ENCODE data around the gene ISG20L2. TPM values are rescaled to one million over a fixed set of nuclear protein-coding genes. Genes with fewer than 3 reads are reported as not detected.

Gene ISG20L2
- total RNA-seq, 1 experiment from 2014 or later = 18.4 TPM

DNA sequence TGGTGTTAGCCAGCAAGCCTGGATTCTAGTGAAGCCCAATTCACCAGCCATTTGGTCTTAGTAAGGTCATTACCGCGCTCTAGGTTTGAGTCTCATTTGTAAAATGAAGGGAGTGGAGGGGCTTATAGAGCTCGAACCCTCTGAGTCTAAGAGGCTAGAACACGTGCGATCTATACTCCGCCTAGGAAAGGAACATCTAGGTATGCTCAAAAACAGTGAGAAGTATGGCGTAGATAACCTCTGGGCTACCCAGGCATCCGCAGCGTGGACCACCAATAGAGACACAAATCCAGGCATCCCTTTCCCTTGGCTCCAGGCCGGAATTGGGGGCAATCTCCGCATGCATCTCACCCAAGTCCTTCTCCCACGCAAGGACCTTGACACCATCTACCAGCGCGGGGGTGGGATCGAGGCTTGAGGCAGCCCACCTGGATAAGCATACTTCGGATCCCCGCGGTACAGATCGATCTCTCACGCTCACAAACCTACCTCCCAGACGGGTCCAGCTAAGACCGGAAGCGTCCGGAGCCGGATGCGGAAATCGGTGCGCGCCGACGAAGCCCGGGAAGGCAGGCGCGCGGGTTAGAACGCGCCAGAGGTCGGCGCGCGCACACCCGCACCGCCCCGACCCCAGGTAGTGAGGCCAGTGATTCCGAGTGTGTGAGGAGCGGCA lies 504 bp downstream of the ISG20L2 start, which contains the start of gene METTL25B:
Gene METTL25B, plus strand, starts transcription at position 544 of the 673 bp plus-strand sequence. CDS start 636 bp downstream, outside the sequence.
- H3K4me2 ChIP-seq (ENCODE audit: low read depth, low read length, poor library complexity, severe bottlenecking) = peak within 1 kb of the TSS; percentile 96
- DNase-seq = peak; percentile 95
- peak within 1 kb of the TSS; percentile 61 for H3K27ac ChIP-seq (ENCODE audit: low read length)
- H3K9me2 ChIP-seq (replicated peaks; ENCODE audit: insufficient read depth, low read length) = no peaks in the 10 kb centered on the region
- H3K79me2 ChIP-seq (ENCODE audit: low read length) = peaks cover 68% of the 10 kb centered on the region
- peaks cover 42% of the 10 kb centered on the region for H4K20me1 ChIP-seq (ENCODE audit: insufficient read depth, low read depth, low read length)
- no peaks in the 10 kb centered on the region for H3K9me3 ChIP-seq (ENCODE audit: low read length)
- H3K27me3 ChIP-seq (ENCODE audit: low read length) = no peaks in the 10 kb centered on the region
- H3K4me3 ChIP-seq (ENCODE audit: low read length) = peak within 1 kb of the TSS; percentile 92
- H2AFZ ChIP-seq (ENCODE audit: low read length) = peak within 1 kb of the TSS; percentile 47; the same call in 1 of the 2 replicates
- peak within 1 kb of the TSS; percentile 98 for H3K9ac ChIP-seq (ENCODE audit: low read length)
- H3K4me1 ChIP-seq (ENCODE audit: low read length) = peaks cover 36% of the 10 kb centered on the region
- H3K36me3 ChIP-seq (ENCODE audit: insufficient read depth, low read length) = peaks cover 25% of the 10 kb centered on the region

GRCh38 chr1:156727492-156727891 lies 1.1 kb downstream of the ISG20L2 start:
- Histone ChIP-seq H3K79me2 (ENCODE audit: low read length) (peaks cover 72% of the 10 kb centered on the region), H3K27ac (ENCODE audit: low read length) (peak overlapping the region; percentile 61), H3K4me2 (ENCODE audit: low read depth, low read length, poor library complexity, severe bottlenecking) (peak overlapping the region; percentile 96), H3K27me3 (ENCODE audit: low read length) (no peaks in the 10 kb centered on the region), H3K9me3 (ENCODE audit: low read length) (no peaks in the 10 kb centered on the region), H4K20me1 (ENCODE audit: insufficient read depth, low read depth, low read length) (peaks cover 46% of the 10 kb centered on the region), H2AFZ (ENCODE audit: low read length) (no peak overlapping the region), H3K9ac (ENCODE audit: low read length) (peak overlapping the region; percentile 86), H3K4me3 (ENCODE audit: low read length) (peak overlapping the region; percentile 85), H3K36me3 (ENCODE audit: insufficient read depth, low read length) (peaks cover 29% of the 10 kb centered on the region), H3K9me2 (replicated peaks; ENCODE audit: insufficient read depth, low read length) (no peaks in the 10 kb centered on the region), H3K4me1 (ENCODE audit: low read length) (peaks cover 36% of the 10 kb centered on the region)
- DNase-seq = no peak

GRCh38 chr1:156726549-156727226 lies 1.9 kb downstream of the ISG20L2 start:
- H3K4me3 ChIP-seq (ENCODE audit: low read length) = peak overlapping the region; percentile 85
- DNase-seq = peak; percentile 83

GRCh38 chr1:156725683-156726280 lies 2.8 kb downstream of the ISG20L2 start:
- Histone ChIP-seq H3K36me3 (ENCODE audit: insufficient read depth, low read length) (peaks cover 41% of the 10 kb centered on the region), H3K9ac (ENCODE audit: low read length) (peak overlapping the region; percentile 86), H3K9me3 (ENCODE audit: low read length) (no peaks in the 10 kb centered on the region), H3K4me2 (ENCODE audit: low read depth, low read length, poor library complexity, severe bottlenecking) (peak overlapping the region; percentile 96), H3K79me2 (ENCODE audit: low read length) (peaks cover 76% of the 10 kb centered on the region), H3K4me3 (ENCODE audit: low read length) (peak overlapping the region; percentile 85), H2AFZ (ENCODE audit: low read length) (no peak overlapping the region), H4K20me1 (ENCODE audit: insufficient read depth, low read depth, low read length) (peaks cover 55% of the 10 kb centered on the region), H3K27ac (ENCODE audit: low read length) (peak overlapping the region; percentile 18; the same call in 1 of the 2 replicates), H3K27me3 (ENCODE audit: low read length) (no peaks in the 10 kb centered on the region), H3K9me2 (replicated peaks; ENCODE audit: insufficient read depth, low read length) (no peaks in the 10 kb centered on the region), H3K4me1 (ENCODE audit: low read length) (peaks cover 36% of the 10 kb centered on the region)
- DNase-seq = peak; percentile 93

More at GRCh38 chr1:156726549-156727226, 1.9 kb downstream of the ISG20L2 start:
- Histone ChIP-seq H3K9me2 (replicated peaks; ENCODE audit: insufficient read depth, low read length) (no peaks in the 10 kb centered on the region), H3K4me1 (ENCODE audit: low read length) (peaks cover 36% of the 10 kb centered on the region), H3K9ac (ENCODE audit: low read length) (peak overlapping the region; percentile 86), H2AFZ (ENCODE audit: low read length) (no peak overlapping the region), H4K20me1 (ENCODE audit: insufficient read depth, low read depth, low read length) (peaks cover 46% of the 10 kb centered on the region), H3K27me3 (ENCODE audit: low read length) (no peaks in the 10 kb centered on the region), H3K36me3 (ENCODE audit: insufficient read depth, low read length) (peaks cover 33% of the 10 kb centered on the region), H3K79me2 (ENCODE audit: low read length) (peaks cover 72% of the 10 kb centered on the region), H3K27ac (ENCODE audit: low read length) (peak overlapping the region; percentile 61; the same call in 1 of the 2 replicates), H3K9me3 (ENCODE audit: low read length) (no peaks in the 10 kb centered on the region), H3K4me2 (ENCODE audit: low read depth, low read length, poor library complexity, severe bottlenecking) (peak overlapping the region; percentile 96)

GRCh38 chr1:156721535-156721934 lies 7.0 kb downstream of the ISG20L2 start:
- H3K27me3 ChIP-seq (ENCODE audit: low read length) = no peaks in the 10 kb centered on the region
- peaks cover 45% of the 10 kb centered on the region for H4K20me1 ChIP-seq (ENCODE audit: insufficient read depth, low read depth, low read length)
- H3K27ac ChIP-seq (ENCODE audit: low read length) = no peak overlapping the region
- H2AFZ ChIP-seq (ENCODE audit: low read length) = no peak overlapping the region
- H3K9me2 ChIP-seq (replicated peaks; ENCODE audit: insufficient read depth, low read length) = no peaks in the 10 kb centered on the region
- H3K36me3 ChIP-seq (ENCODE audit: insufficient read depth, low read length) = peaks cover 41% of the 10 kb centered on the region
- no peak overlapping the region for H3K4me2 ChIP-seq (ENCODE audit: low read depth, low read length, poor library complexity, severe bottlenecking)
- DNase-seq = no peak
- no peaks in the 10 kb centered on the region for H3K9me3 ChIP-seq (ENCODE audit: low read length)
- peaks cover 43% of the 10 kb centered on the region for H3K79me2 ChIP-seq (ENCODE audit: low read length)
- peaks cover 20% of the 10 kb centered on the region for H3K4me1 ChIP-seq (ENCODE audit: low read length)
- H3K4me3 ChIP-seq (ENCODE audit: low read length) = no peak overlapping the region
- no peak overlapping the region for H3K9ac ChIP-seq (ENCODE audit: low read length)

DNA sequence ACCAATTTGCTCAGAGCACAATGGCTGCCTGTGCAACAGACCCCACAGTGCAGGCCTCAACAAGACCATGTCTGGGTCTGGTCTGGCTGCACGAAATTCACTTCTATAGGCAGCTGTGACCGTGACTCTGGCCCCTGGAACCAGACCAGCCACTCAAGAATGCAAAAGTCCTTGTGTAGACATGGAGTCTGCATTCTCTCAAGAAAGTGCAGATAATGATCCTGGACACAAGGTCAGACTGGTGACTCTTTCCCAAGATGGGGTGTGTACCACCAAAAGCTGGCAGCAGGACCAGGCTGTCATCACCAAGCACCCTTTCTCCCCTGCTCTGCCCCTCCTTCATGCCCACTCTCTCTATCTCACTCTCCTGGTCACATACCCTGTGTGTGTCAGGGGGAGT lies 7.4 kb downstream of the ISG20L2 start:
- Histone ChIP-seq H3K4me3 (ENCODE audit: low read length) (no peak overlapping the region), H3K9ac (ENCODE audit: low read length) (no peak overlapping the region), H3K4me2 (ENCODE audit: low read depth, low read length, poor library complexity, severe bottlenecking) (no peak overlapping the region), H3K9me2 (replicated peaks; ENCODE audit: insufficient read depth, low read length) (no peaks in the 10 kb centered on the region), H3K36me3 (ENCODE audit: insufficient read depth, low read length) (peaks cover 41% of the 10 kb centered on the region), H3K27me3 (ENCODE audit: low read length) (no peaks in the 10 kb centered on the region), H4K20me1 (ENCODE audit: insufficient read depth, low read depth, low read length) (peaks cover 41% of the 10 kb centered on the region), H3K27ac (ENCODE audit: low read length) (no peak overlapping the region), H3K9me3 (ENCODE audit: low read length) (no peaks in the 10 kb centered on the region), H3K4me1 (ENCODE audit: low read length) (peaks cover 16% of the 10 kb centered on the region), H2AFZ (ENCODE audit: low read length) (no peak overlapping the region), H3K79me2 (ENCODE audit: low read length) (peaks cover 39% of the 10 kb centered on the region)
- no peak for DNase-seq

- no peaks in the 10 kb centered on the region for H3K27me3 ChIP-seq (ENCODE audit: low read length)
- DNase-seq = no peak
- peaks cover 9% of the 10 kb centered on the region; the same call in 1 of the 2 replicates for H4K20me1 ChIP-seq (ENCODE audit: insufficient read depth, low read depth, low read length)
Observed at GRCh38 chr1:156717351-156717750, 11.2 kb downstream of the ISG20L2 start.

GRCh38 chr1:156714830-156715229 lies 13.7 kb downstream of the ISG20L2 start:
- H3K4me3 ChIP-seq (ENCODE audit: low read length) = no peak overlapping the region
- H3K9ac ChIP-seq (ENCODE audit: low read length) = no peak overlapping the region
- H3K9me2 ChIP-seq (replicated peaks; ENCODE audit: insufficient read depth, low read length) = no peaks in the 10 kb centered on the region
- H3K79me2 ChIP-seq (ENCODE audit: low read length) = no peaks in the 10 kb centered on the region
- no peaks in the 10 kb centered on the region for H3K4me1 ChIP-seq (ENCODE audit: low read length)
- no peak overlapping the region for H3K27ac ChIP-seq (ENCODE audit: low read length)
- no peak overlapping the region for H2AFZ ChIP-seq (ENCODE audit: low read length)
- H3K9me3 ChIP-seq (ENCODE audit: low read length) = no peaks in the 10 kb centered on the region
- no peak overlapping the region for H3K4me2 ChIP-seq (ENCODE audit: low read depth, low read length, poor library complexity, severe bottlenecking)
- H4K20me1 ChIP-seq (ENCODE audit: insufficient read depth, low read depth, low read length) = no peaks in the 10 kb centered on the region
- no peaks in the 10 kb centered on the region for H3K36me3 ChIP-seq (ENCODE audit: insufficient read depth, low read length)
- DNase-seq = no peak
- no peaks in the 10 kb centered on the region for H3K27me3 ChIP-seq (ENCODE audit: low read length)

More at GRCh38 chr1:156717351-156717750, 11.2 kb downstream of the ISG20L2 start:
- peaks cover 5% of the 10 kb centered on the region; the same call in 1 of the 2 replicates for H3K79me2 ChIP-seq (ENCODE audit: low read length)
- no peak overlapping the region for H3K4me2 ChIP-seq (ENCODE audit: low read depth, low read length, poor library complexity, severe bottlenecking)
- no peak overlapping the region for H3K4me3 ChIP-seq (ENCODE audit: low read length)
- H3K9ac ChIP-seq (ENCODE audit: low read length) = no peak overlapping the region
- H2AFZ ChIP-seq (ENCODE audit: low read length) = no peak overlapping the region
- H3K27ac ChIP-seq (ENCODE audit: low read length) = no peak overlapping the region
- no peaks in the 10 kb centered on the region for H3K9me3 ChIP-seq (ENCODE audit: low read length)
- no peaks in the 10 kb centered on the region for H3K4me1 ChIP-seq (ENCODE audit: low read length)
- no peaks in the 10 kb centered on the region for H3K9me2 ChIP-seq (replicated peaks; ENCODE audit: insufficient read depth, low read length)
- H3K36me3 ChIP-seq (ENCODE audit: insufficient read depth, low read length) = peaks cover 12% of the 10 kb centered on the region; the same call in 1 of the 2 replicates

Data from Karpas-422 (cell line).